ENCODE results near the gene ROR2.

ROR2 gene

DNA sequence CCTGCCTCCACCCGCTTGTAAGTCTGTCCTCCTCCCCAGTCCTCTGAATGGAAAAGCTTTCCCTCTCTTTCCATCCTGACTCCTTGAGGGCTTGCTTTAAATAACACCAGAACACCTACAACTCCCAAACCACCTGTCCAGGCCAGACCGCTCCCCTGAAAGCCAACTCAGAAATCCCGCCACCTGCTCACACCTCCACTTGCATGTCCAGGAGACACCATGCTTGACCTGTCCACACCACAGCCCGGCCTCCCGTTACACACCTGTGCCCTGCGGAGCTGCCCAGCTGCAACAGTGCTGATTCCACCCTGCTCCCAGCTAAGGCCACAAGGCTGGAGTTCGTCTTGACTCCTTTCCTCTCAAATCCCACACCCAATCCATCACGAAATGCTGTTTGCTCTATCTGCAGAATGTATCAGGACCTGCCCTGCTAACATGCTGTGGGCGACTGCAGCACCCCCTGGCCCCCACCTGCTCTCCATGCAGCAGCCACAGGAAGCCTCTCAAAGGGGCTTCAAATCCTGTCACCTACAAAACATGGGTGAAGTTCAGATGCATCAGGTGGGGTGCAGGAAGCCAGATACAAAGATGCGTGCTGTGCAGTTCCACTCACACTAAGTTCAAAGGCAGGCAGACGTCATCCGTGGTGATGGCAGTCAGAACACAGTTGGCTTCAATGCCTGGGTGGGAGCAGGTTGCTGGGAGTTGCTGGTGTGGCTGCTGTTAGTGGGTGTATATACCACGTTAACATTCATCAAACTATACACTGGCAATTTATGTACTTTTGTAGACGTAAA lies 166.0 kb downstream of the ROR2 start:
- Histone ChIP-seq H3K4me2 (ENCODE audit: low read depth, low read length, poor library complexity, severe bottlenecking) (no peak overlapping the region), H3K9ac (ENCODE audit: low read length) (no peak overlapping the region), H3K79me2 (ENCODE audit: insufficient read depth, low read length) (no peaks in the 10 kb centered on the region), H3K9me3 (ENCODE audit: insufficient read depth, low read length) (no peaks in the 10 kb centered on the region), H3K27ac (ENCODE audit: low read depth, low read length) (no peak overlapping the region), H3K36me3 (ENCODE audit: low read length) (no peaks in the 10 kb centered on the region), H3K9me2 (replicated peaks; ENCODE audit: insufficient read depth, low read length) (no peaks in the 10 kb centered on the region), H4K20me1 (ENCODE audit: low read depth, low read length) (no peaks in the 10 kb centered on the region), H2AFZ (ENCODE audit: low read depth, low read length, severe bottlenecking) (no peak overlapping the region), H3F3A (ENCODE audit: insufficient read depth) (no peaks in the 10 kb centered on the region), H3K27me3 (ENCODE audit: low read length) (no peaks in the 10 kb centered on the region), H3K4me3 (ENCODE audit: insufficient read depth, low read length, poor library complexity, severe bottlenecking) (no peak overlapping the region)
- TF ChIP-seq CTCF (IDR thresholded peaks at IDR 0.05; ENCODE audit: insufficient read depth, low read length, poor library complexity, severe bottlenecking) (no peak), EZH2phosphoT487 (conservative IDR thresholded peaks at IDR 0.05; ENCODE audit: low read length) (no peak)

DNA sequence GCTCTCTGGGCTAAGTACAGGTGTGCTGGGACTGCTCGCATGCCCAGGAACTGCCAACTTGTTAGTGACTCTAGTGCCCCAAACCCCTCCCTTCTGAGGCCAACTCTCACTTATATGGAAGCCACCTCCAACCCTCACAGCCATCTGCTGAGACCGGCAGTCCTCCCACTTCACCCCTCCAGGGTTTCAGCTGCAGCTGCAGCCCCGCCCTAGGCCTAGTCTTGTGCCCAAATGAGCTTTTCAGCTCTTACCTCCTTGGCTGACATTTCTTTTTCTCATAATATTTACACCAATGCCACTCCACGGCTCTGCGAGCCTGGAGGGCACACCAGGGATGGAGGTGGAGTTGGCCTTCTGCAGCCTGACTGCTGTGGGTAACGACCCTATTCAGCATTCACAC lies 166.6 kb downstream of the ROR2 start:
- H4K20me1 ChIP-seq (ENCODE audit: low read depth, low read length), result no peaks in the 10 kb centered on the region
- H3K9me3 ChIP-seq (ENCODE audit: insufficient read depth, low read length), result no peaks in the 10 kb centered on the region
- no peak overlapping the region for H3K27ac ChIP-seq (ENCODE audit: low read depth, low read length)
- no peak overlapping the region for H3K4me3 ChIP-seq (ENCODE audit: insufficient read depth, low read length, poor library complexity, severe bottlenecking)
- H3K79me2 ChIP-seq (ENCODE audit: insufficient read depth, low read length), result no peaks in the 10 kb centered on the region
- H3K36me3 ChIP-seq (ENCODE audit: low read length), result no peaks in the 10 kb centered on the region
- no peak overlapping the region for H3K4me2 ChIP-seq (ENCODE audit: low read depth, low read length, poor library complexity, severe bottlenecking)
- H3K9me2 ChIP-seq (replicated peaks; ENCODE audit: insufficient read depth, low read length), result no peaks in the 10 kb centered on the region
- TF ChIP-seq EZH2phosphoT487 (conservative IDR thresholded peaks at IDR 0.05; ENCODE audit: low read length), result no peak
- no peak for TF ChIP-seq CTCF (IDR thresholded peaks at IDR 0.05; ENCODE audit: insufficient read depth, low read length, poor library complexity, severe bottlenecking)
- no peaks in the 10 kb centered on the region for H3K27me3 ChIP-seq (ENCODE audit: low read length)
- H3F3A ChIP-seq (ENCODE audit: insufficient read depth), result no peaks in the 10 kb centered on the region
- no peak overlapping the region for H3K9ac ChIP-seq (ENCODE audit: low read length)
- H2AFZ ChIP-seq (ENCODE audit: low read depth, low read length, severe bottlenecking), result no peak overlapping the region

- no peaks in the 10 kb centered on the region for H3K27me3 ChIP-seq (ENCODE audit: low read length)
- H3K4me3 ChIP-seq (ENCODE audit: insufficient read depth, low read length, poor library complexity, severe bottlenecking), result no peak overlapping the region
- H3K9me3 ChIP-seq (ENCODE audit: insufficient read depth, low read length), result no peaks in the 10 kb centered on the region
- H3K9me2 ChIP-seq (replicated peaks; ENCODE audit: insufficient read depth, low read length), result no peaks in the 10 kb centered on the region
- no peaks in the 10 kb centered on the region for H3K79me2 ChIP-seq (ENCODE audit: insufficient read depth, low read length)
- no peaks in the 10 kb centered on the region for H3F3A ChIP-seq (ENCODE audit: insufficient read depth)
- no peak overlapping the region for H3K4me2 ChIP-seq (ENCODE audit: low read depth, low read length, poor library complexity, severe bottlenecking)
- H3K36me3 ChIP-seq (ENCODE audit: low read length), result no peaks in the 10 kb centered on the region
- no peak overlapping the region for H3K27ac ChIP-seq (ENCODE audit: low read depth, low read length)
- H3K9ac ChIP-seq (ENCODE audit: low read length), result no peak overlapping the region
- no peaks in the 10 kb centered on the region for H4K20me1 ChIP-seq (ENCODE audit: low read depth, low read length)
- TF ChIP-seq CTCF (IDR thresholded peaks at IDR 0.05; ENCODE audit: insufficient read depth, low read length, poor library complexity, severe bottlenecking) (no peak), EZH2phosphoT487 (conservative IDR thresholded peaks at IDR 0.05; ENCODE audit: low read length) (no peak)
- H2AFZ ChIP-seq (ENCODE audit: low read depth, low read length, severe bottlenecking), result no peak overlapping the region
These were observed 167.3 kb downstream of the ROR2 start for GRCh38 chr9:91782708-91783214.
